Adrenal gland (tissue), 19 donors: ENCODE data around the gene ID1. TPM values are rescaled to one million over a fixed set of nuclear protein-coding genes. Genes with fewer than 3 reads are reported as not detected.

ENCODE experiments used
- DNase-seq, 7 donors: peaks; one replicate each; pipeline ENCODE4 v3.0.0-alpha.2; 2019 to 2020
- H3K27ac ChIP-seq, 5 donors: fragments of 200-600 bp; sonication (generic) in 4 of 5; 1 replicate in 3 of 5; 2 replicates in 2 of 5; pipeline versions ENCODE4 v1.5.1 to v1.8.0; 2016 to 2020; ENCODE audit warnings: mild to moderate bottlenecking in 1 of 5
- H3K27me3 ChIP-seq: fragments of 200-600 bp; 2 replicates; pipeline ENCODE4 v1.8.0; 2021
- H3K36me3 ChIP-seq, 2 donors: fragments of 200-600 bp; replicated peaks in 1 of 2; 1 replicate in 1 of 2; 2 replicates in 1 of 2; pipeline versions ENCODE4 v1.5.1 to v1.8.0; 2018 to 2022
- H3K4me1 ChIP-seq, 2 donors: fragments of 200-600 bp; replicated peaks in 1 of 2; 1 replicate in 1 of 2; 2 replicates in 1 of 2; pipeline versions ENCODE4 v1.5.1 to v1.8.0; 2018 to 2021
- H3K4me3 ChIP-seq, 4 donors: fragments of 200-600 bp; sonication (generic) in 3 of 4; one replicate each; pipeline ENCODE4 v1.5.1; 2016 to 2018
- H3K9me3 ChIP-seq, 3 donors: fragments of 200-600 bp; sonication (generic) in 1 of 3; replicated peaks in 1 of 3; 1 replicate in 2 of 3; 2 replicates in 1 of 3; pipeline versions ENCODE4 v1.5.1 to v1.8.0; 2016 to 2021
- POLR2A ChIP-seq, 2 donors: fragments of 450-650 bp; IDR thresholded peaks; one replicate each; pipeline ENCODE4 v1.6.1; 2017; ENCODE audit warnings: antibody characterized with exemption in 2 of 2, mild to moderate bottlenecking in 2 of 2, moderate library complexity in 1 of 2
- WGBS, 4 donors: extraction: QIAGEN DNeasy Blood & Tissue Kit in 2 of 4; methylation state at CpG; one replicate each; pipeline versions ENCODE4 v1.1.5 to v1.1.7; 2013 to 2017; 5-methylcytosine and 5-hydroxymethylcytosine counted together
- intact Hi-C, 2 donors: fragments of 100-400 bp; cut with DNase I; formaldehyde crosslinking; loops; one replicate each; pipeline versions ENCODE4 v1.14.1 to v1.15.0; 2022 to 2023
- long read RNA-seq, 10 donors: library from polyadenylated mRNA in 3 of 10; unstranded in 2 of 10; stranded (forward) in 1 of 10; transcript quantifications; one replicate each; pipeline ENCODE4 v2.0.0 and lab custom pipeline, GENCODE V29; 2021 to 2026
- polyA plus RNA-seq, 3 donors: library from polyadenylated mRNA; stranded (reverse); fragments of 200-250 nt in 2 of 3; fragments of 350-450 nt in 1 of 3; fragmentation: Illumina TruSeq in 1 of 3; extraction: RNeasy Lipid Tissue Mini Kit (QIAGEN cat#74804) in 1 of 3; gene quantifications; one replicate each; pipeline ENCODE4 v1.2.3, GENCODE V29; 2013 to 2014
- total RNA-seq, 9 donors: library from RNA; depleted of rRNA in 4 of 9; stranded (reverse); fragments of >200 nt in 4 of 9; fragments of 120-200 nt in 1 of 9; fragmentation: NEBNext Ultra II Directional in 1 of 9; extraction: Animal tissue kit (Norgen Biotek cat#: 25700) in 1 of 9; gene quantifications; one replicate each; pipeline versions ENCODE4 v1.1.0 to v1.2.4, GENCODE V29; 2013 to 2023
- TF ChIP-seq, protein P1 (sequence below), 6 experiments: fragments of 450-650 bp in 4 of 6; fragments of 200-600 bp in 2 of 6; sonication (generic) in 1 of 6; IDR thresholded peaks; 1 replicate in 5 of 6; 2 replicates in 1 of 6; pipeline versions ENCODE4 v1.5.1 to v1.8.0; 2016 to 2021; ENCODE audit warnings: antibody characterized with exemption in 6 of 6, mild to moderate bottlenecking in 2 of 6, moderate library complexity in 1 of 6
- donor health status: healthy with polysubstance abuse.
- donor health status: Bipolar disorder and iron deficiency.
- donor health status: DM: yes; HTN: yes; CAD: no.
- donor health status: DM: no; HTN: no; CAD: no.
- donor health status: DM: no; HTN: no; CAD: no.
- donor health status: DM: yes; HTN: yes; CAD: no.

ID1 gene, protein sequence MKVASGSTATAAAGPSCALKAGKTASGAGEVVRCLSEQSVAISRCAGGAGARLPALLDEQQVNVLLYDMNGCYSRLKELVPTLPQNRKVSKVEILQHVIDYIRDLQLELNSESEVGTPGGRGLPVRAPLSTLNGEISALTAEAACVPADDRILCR
- 100 to 1,000 TPM in 7 of 9 donors, 10 to 100 TPM in 2; 40.9 to 468 (median 110) TPM for total RNA-seq
- polyA plus RNA-seq, result 100 to 1,000 TPM in 2 of 3 donors, 10 to 100 TPM in 1; 19.8 to 357 (median 192) TPM
- long read RNA-seq, donor 1, transcript ID1-202 (2 exons, 994 nt), result minor isoform, 16 of 50 reads
- long read RNA-seq, donor 1, transcript ID1-201 (1 exons, 1,233 nt), result major isoform, 34 of 50 reads
- long read RNA-seq, donor 1, partial matches to known transcripts, result 0 of 50 reads
- long read RNA-seq, donor 1, other reads (novel, unspliced or antisense), result 0 of 50 reads
- long read RNA-seq, donor 2, transcript ID1-201 (1 exons, 1,233 nt), result major isoform, 42 of 60 reads
- long read RNA-seq, donor 2, transcript ID1-202 (2 exons, 994 nt), result minor isoform, 18 of 60 reads
- long read RNA-seq, donor 2, partial matches to known transcripts, result 0 of 60 reads
- long read RNA-seq, donor 2, other reads (novel, unspliced or antisense), result 0 of 60 reads
- long read RNA-seq, donor 3, transcript ID1-201 (1 exons, 1,233 nt), result major isoform, 18 of 21 reads
- long read RNA-seq, donor 3, partial matches to known transcripts, result 0 of 21 reads
- long read RNA-seq, donor 3, other reads (novel, unspliced or antisense), result 0 of 21 reads
- long read RNA-seq, donor 4, transcript ID1-201 (1 exons, 1,233 nt), result minor isoform, 9 of 43 reads
- long read RNA-seq, donor 4, transcript ID1-202 (2 exons, 994 nt), result major isoform, 34 of 43 reads
- long read RNA-seq, donor 4, partial matches to known transcripts, result 0 of 43 reads
- long read RNA-seq, donor 4, other reads (novel, unspliced or antisense), result 0 of 43 reads
- long read RNA-seq, donor 5, transcript ID1-201 (1 exons, 1,233 nt), result minor isoform, 11 of 91 reads
- long read RNA-seq, donor 5, transcript ID1-202 (2 exons, 994 nt), result major isoform, 80 of 91 reads
- long read RNA-seq, donor 5, partial matches to known transcripts, result 0 of 91 reads
- long read RNA-seq, donor 5, other reads (novel, unspliced or antisense), result 0 of 91 reads
- long read RNA-seq, donor 6, transcript ID1-202 (2 exons, 994 nt), result major isoform, 24 of 27 reads
- long read RNA-seq, donor 6, partial matches to known transcripts, result 0 of 27 reads
- long read RNA-seq, donor 6, other reads (novel, unspliced or antisense), result 0 of 27 reads
- long read RNA-seq, donor 7, transcript ID1-201 (1 exons, 1,233 nt), result minor isoform, 11 of 27 reads
- long read RNA-seq, donor 7, transcript ID1-202 (2 exons, 994 nt), result major isoform, 16 of 27 reads
- long read RNA-seq, donor 7, partial matches to known transcripts, result 0 of 27 reads
- long read RNA-seq, donor 7, other reads (novel, unspliced or antisense), result 0 of 27 reads
- long read RNA-seq, donor 8, transcript ID1-201 (1 exons, 1,233 nt), result minor isoform, 29 of 63 reads
- long read RNA-seq, donor 8, transcript ID1-202 (2 exons, 994 nt), result major isoform, 34 of 63 reads
- long read RNA-seq, donor 8, partial matches to known transcripts, result 0 of 63 reads
- long read RNA-seq, donor 8, other reads (novel, unspliced or antisense), result 0 of 63 reads
- long read RNA-seq, donor 9, transcript ID1-202 (2 exons, 994 nt), result minor isoform, 12 of 44 reads
- long read RNA-seq, donor 9, transcript ID1-201 (1 exons, 1,233 nt), result major isoform, 32 of 44 reads
- long read RNA-seq, donor 9, partial matches to known transcripts, result 0 of 44 reads
- long read RNA-seq, donor 9, other reads (novel, unspliced or antisense), result 0 of 44 reads
- long read RNA-seq, donor 10, transcript ID1-202 (2 exons, 994 nt), result major isoform, 8 of 11 reads
- long read RNA-seq, donor 10, partial matches to known transcripts, result 0 of 11 reads
- long read RNA-seq, donor 10, other reads (novel, unspliced or antisense), result 0 of 11 reads

- H3K4me1 ChIP-seq, result peaks cover 0 to 22% of the 10 kb centered on the region in 2 donors
- H3K9me3 ChIP-seq, result no peaks in the 10 kb centered on the region
- peak within 1 kb of the TSS in 3 of 4 donors; percentile 12 to 64 (median 31) for H3K4me3 ChIP-seq
- intact Hi-C loops, result no loop called here
- WGBS, 4 donors, result 0 to 1% (median 0%) methylated on average over 36 to 74 of the region's 74 CpGs
- H3K36me3 ChIP-seq, result no peaks in the 10 kb centered on the region
- peak; percentile 90 to 98 (median 94) for DNase-seq
- peak within 1 kb of the TSS in 4 of 5 donors; percentile 71 to 90 (median 78) for H3K27ac ChIP-seq
- TF ChIP-seq, protein P1, sequence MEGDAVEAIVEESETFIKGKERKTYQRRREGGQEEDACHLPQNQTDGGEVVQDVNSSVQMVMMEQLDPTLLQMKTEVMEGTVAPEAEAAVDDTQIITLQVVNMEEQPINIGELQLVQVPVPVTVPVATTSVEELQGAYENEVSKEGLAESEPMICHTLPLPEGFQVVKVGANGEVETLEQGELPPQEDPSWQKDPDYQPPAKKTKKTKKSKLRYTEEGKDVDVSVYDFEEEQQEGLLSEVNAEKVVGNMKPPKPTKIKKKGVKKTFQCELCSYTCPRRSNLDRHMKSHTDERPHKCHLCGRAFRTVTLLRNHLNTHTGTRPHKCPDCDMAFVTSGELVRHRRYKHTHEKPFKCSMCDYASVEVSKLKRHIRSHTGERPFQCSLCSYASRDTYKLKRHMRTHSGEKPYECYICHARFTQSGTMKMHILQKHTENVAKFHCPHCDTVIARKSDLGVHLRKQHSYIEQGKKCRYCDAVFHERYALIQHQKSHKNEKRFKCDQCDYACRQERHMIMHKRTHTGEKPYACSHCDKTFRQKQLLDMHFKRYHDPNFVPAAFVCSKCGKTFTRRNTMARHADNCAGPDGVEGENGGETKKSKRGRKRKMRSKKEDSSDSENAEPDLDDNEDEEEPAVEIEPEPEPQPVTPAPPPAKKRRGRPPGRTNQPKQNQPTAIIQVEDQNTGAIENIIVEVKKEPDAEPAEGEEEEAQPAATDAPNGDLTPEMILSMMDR (IDR thresholded peaks at IDR 0.05), result peak in 1 of 6 experiments; percentile 17
- peak; percentile 84 to 95 for TF ChIP-seq POLR2A (IDR thresholded peaks at IDR 0.05)
- no peaks in the 10 kb centered on the region for H3K27me3 ChIP-seq
Observed at GRCh38 chr20:31605031-31605901, at the start of gene ID1. Gene ID1 (plus strand): TSS chr20:31605289. CDS start chr20:31605388, 99 bp downstream.

- DNase-seq, result peak in 1 of 7 donors; percentile 25
- peak overlapping the region in 3 of 5 donors; percentile 56 to 92 (median 85) for H3K27ac ChIP-seq
- intact Hi-C loops, result no loop called here
- H3K9me3 ChIP-seq, result no peaks in the 10 kb centered on the region
- no peaks in the 10 kb centered on the region for H3K27me3 ChIP-seq
- H3K36me3 ChIP-seq, result peaks cover 0 to 53% of the 10 kb centered on the region in 2 donors
- H3K4me3 ChIP-seq, result no peak overlapping the region
- TF ChIP-seq POLR2A (IDR thresholded peaks at IDR 0.05), result no peak
- TF ChIP-seq, protein P1 (IDR thresholded peaks at IDR 0.05), result no peak
- WGBS, 4 donors, result 66 to 96% (median 82%) methylated on average over 2 of the region's 2 CpGs
- peaks cover 7 to 23% of the 10 kb centered on the region in 2 donors for H3K4me1 ChIP-seq
Observed at GRCh38 chr20:31559704-31560093, 45.4 kb upstream of the ID1 start.
